ENCODE data around the gene CNTN6.

The CNTN6 gene

DNA sequence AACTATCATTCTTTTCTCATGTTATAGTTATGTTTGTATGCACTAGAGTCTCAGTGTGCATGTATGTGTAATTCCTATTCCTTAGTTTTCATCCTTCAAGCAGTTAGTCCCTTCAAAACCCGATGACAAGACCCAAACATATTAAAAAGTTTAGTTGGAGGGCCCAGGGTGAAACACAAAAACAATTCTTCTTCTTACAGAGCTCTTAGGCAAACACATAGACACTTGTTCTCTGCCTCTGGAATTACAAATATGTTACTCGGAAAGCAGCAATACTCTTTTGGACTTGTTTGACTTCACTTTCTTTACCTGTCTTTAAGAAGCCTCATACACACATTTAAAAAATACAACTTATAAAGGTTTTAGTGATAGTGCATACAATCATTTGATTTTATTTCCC lies 763 bp upstream of the CNTN6 start:
- Histone ChIP-seq H3K79me1 (ENCODE audit: low read depth, low read length) (no peaks in the 10 kb centered on the region), H4K8ac (ENCODE audit: low read depth, low read length) (no peak overlapping the region), H2BK12ac (ENCODE audit: low read length) (no peak overlapping the region), H3K14ac (ENCODE audit: low read length) (no peak overlapping the region), H3K9ac (ENCODE audit: low read depth, low read length, poor library complexity) (no peak overlapping the region), H2BK15ac (ENCODE audit: low read length) (no peak overlapping the region), H2AFZ (ENCODE audit: low read length) (peak overlapping the region; percentile 73), H3K4ac (ENCODE audit: low read length) (no peak overlapping the region), H3K4me2 (ENCODE audit: insufficient read depth, low read length, poor library complexity, severe bottlenecking) (no peak overlapping the region), H4K91ac (ENCODE audit: low read depth, low read length, poor library complexity) (no peak overlapping the region), H3K9me3 (replicated peaks in 1 of 2; ENCODE audit: control insufficient read depth in 2 of 2, insufficient read depth in 1 of 2, low read depth in 1 of 2, low read length in 2 of 2) (no peaks in the 10 kb centered on the region), H3K4me1 (ENCODE audit: control insufficient read depth in 2 of 2, insufficient read depth in 1 of 2, low read depth in 1 of 2, low read length in 2 of 2) (peaks cover 3 to 5% of the 10 kb centered on the region in 2 donors), H3K23ac (ENCODE audit: low read depth, low read length, poor library complexity) (no peak overlapping the region), H2BK5ac (ENCODE audit: low read length) (no peak overlapping the region), H3K4me3 (ENCODE audit: low read length in 2 of 2) (peak overlapping the region in 1 of 2 donors; percentile 28), H3K27ac (replicated peaks; ENCODE audit: low read length) (peak overlapping the region; percentile 93), H2AK5ac (ENCODE audit: low read depth, low read length) (no peak overlapping the region), H3K27me3 (ENCODE audit: control insufficient read depth in 3 of 3, insufficient read depth in 3 of 3, low read depth in 1 of 3, low read length in 3 of 3) (no peaks in the 10 kb centered on the region), H3K18ac (ENCODE audit: low read length) (no peak overlapping the region), H3K36me3 (replicated peaks in 1 of 2; ENCODE audit: control insufficient read depth in 2 of 2, insufficient read depth in 2 of 2, low read length in 2 of 2) (no peaks in the 10 kb centered on the region), H2BK120ac (ENCODE audit: low read depth, low read length) (no peak overlapping the region)
- DNase-seq (ENCODE audit: low spot score): no peak
- no CpG with 5 or more reads among the region's 2 CpGs for WGBS, 2 donors (ENCODE audit: extremely low coverage in 2 of 2, insufficient read length in 2 of 2, insufficient replicate concordance in 1 of 2)

- peaks cover 3 to 5% of the 10 kb centered on the region in 2 donors for H3K4me1 ChIP-seq (ENCODE audit: control insufficient read depth in 2 of 2, insufficient read depth in 1 of 2, low read depth in 1 of 2, low read length in 2 of 2)
- DNase-seq (ENCODE audit: low spot score): no peak
- H3K27ac ChIP-seq (replicated peaks; ENCODE audit: low read length): peak overlapping the region; percentile 93
- H3K4me3 ChIP-seq (ENCODE audit: low read length in 2 of 2): peak overlapping the region; percentile 28 to 58
- H3K36me3 ChIP-seq (replicated peaks in 1 of 2; ENCODE audit: control insufficient read depth in 2 of 2, insufficient read depth in 2 of 2, low read length in 2 of 2): no peaks in the 10 kb centered on the region
- H3K23ac ChIP-seq (ENCODE audit: low read depth, low read length, poor library complexity): no peak overlapping the region
- H2AFZ ChIP-seq (ENCODE audit: low read length): peak overlapping the region; percentile 73
- H2BK12ac ChIP-seq (ENCODE audit: low read length): no peak overlapping the region
- H2BK5ac ChIP-seq (ENCODE audit: low read length): no peak overlapping the region
- no peak overlapping the region for H2BK120ac ChIP-seq (ENCODE audit: low read depth, low read length)
- H3K9ac ChIP-seq (ENCODE audit: low read depth, low read length, poor library complexity): no peak overlapping the region
- no CpG with 5 or more reads among the region's 6 CpGs for WGBS, 2 donors (ENCODE audit: extremely low coverage in 2 of 2, insufficient read length in 2 of 2, insufficient replicate concordance in 1 of 2)
- no peaks in the 10 kb centered on the region for H3K27me3 ChIP-seq (ENCODE audit: control insufficient read depth in 3 of 3, insufficient read depth in 3 of 3, low read depth in 1 of 3, low read length in 3 of 3)
- no peak overlapping the region for H2BK15ac ChIP-seq (ENCODE audit: low read length)
- H3K4me2 ChIP-seq (ENCODE audit: insufficient read depth, low read length, poor library complexity, severe bottlenecking): peak overlapping the region; percentile 42
- H3K14ac ChIP-seq (ENCODE audit: low read length): no peak overlapping the region
- no peaks in the 10 kb centered on the region for H3K9me3 ChIP-seq (replicated peaks in 1 of 2; ENCODE audit: control insufficient read depth in 2 of 2, insufficient read depth in 1 of 2, low read depth in 1 of 2, low read length in 2 of 2)
- H3K4ac ChIP-seq (ENCODE audit: low read length): no peak overlapping the region
- no peak overlapping the region for H2AK5ac ChIP-seq (ENCODE audit: low read depth, low read length)
- H3K18ac ChIP-seq (ENCODE audit: low read length): no peak overlapping the region
- H4K91ac ChIP-seq (ENCODE audit: low read depth, low read length, poor library complexity): no peak overlapping the region
- H3K79me1 ChIP-seq (ENCODE audit: low read depth, low read length): no peaks in the 10 kb centered on the region
- H4K8ac ChIP-seq (ENCODE audit: low read depth, low read length): no peak overlapping the region
Observed at GRCh38 chr3:1093217-1093616, 393 bp downstream of the CNTN6 start.

GRCh38 chr3:1103525-1103924 lies 10.7 kb downstream of the CNTN6 start:
- H3K4me2 ChIP-seq (ENCODE audit: insufficient read depth, low read length, poor library complexity, severe bottlenecking): no peak overlapping the region
- H2BK12ac ChIP-seq (ENCODE audit: low read length): no peak overlapping the region
- H4K8ac ChIP-seq (ENCODE audit: low read depth, low read length): no peak overlapping the region
- H3K14ac ChIP-seq (ENCODE audit: low read length): no peak overlapping the region
- no peak overlapping the region for H2BK120ac ChIP-seq (ENCODE audit: low read depth, low read length)
- DNase-seq (ENCODE audit: low spot score): no peak
- no peak overlapping the region for H3K18ac ChIP-seq (ENCODE audit: low read length)
- no CpG with 5 or more reads among the region's 6 CpGs for WGBS, 2 donors (ENCODE audit: extremely low coverage in 2 of 2, insufficient read length in 2 of 2, insufficient replicate concordance in 1 of 2)
- H3K4me1 ChIP-seq (ENCODE audit: control insufficient read depth in 2 of 2, insufficient read depth in 1 of 2, low read depth in 1 of 2, low read length in 2 of 2): no peaks in the 10 kb centered on the region
- no peak overlapping the region for H2AK5ac ChIP-seq (ENCODE audit: low read depth, low read length)
- H3K4ac ChIP-seq (ENCODE audit: low read length): no peak overlapping the region
- H2BK15ac ChIP-seq (ENCODE audit: low read length): no peak overlapping the region
- H3K27ac ChIP-seq (replicated peaks; ENCODE audit: low read length): no peak overlapping the region
- H2AFZ ChIP-seq (ENCODE audit: low read length): no peak overlapping the region
- no peak overlapping the region for H4K91ac ChIP-seq (ENCODE audit: low read depth, low read length, poor library complexity)
- H3K9ac ChIP-seq (ENCODE audit: low read depth, low read length, poor library complexity): no peak overlapping the region
- no peaks in the 10 kb centered on the region for H3K79me1 ChIP-seq (ENCODE audit: low read depth, low read length)
- no peaks in the 10 kb centered on the region for H3K9me3 ChIP-seq (replicated peaks in 1 of 2; ENCODE audit: control insufficient read depth in 2 of 2, insufficient read depth in 1 of 2, low read depth in 1 of 2, low read length in 2 of 2)
- no peaks in the 10 kb centered on the region for H3K27me3 ChIP-seq (ENCODE audit: control insufficient read depth in 3 of 3, insufficient read depth in 3 of 3, low read depth in 1 of 3, low read length in 3 of 3)
- no peak overlapping the region for H3K23ac ChIP-seq (ENCODE audit: low read depth, low read length, poor library complexity)
- no peak overlapping the region for H3K4me3 ChIP-seq (ENCODE audit: low read length in 2 of 2)
- H3K36me3 ChIP-seq (replicated peaks in 1 of 2; ENCODE audit: control insufficient read depth in 2 of 2, insufficient read depth in 2 of 2, low read length in 2 of 2): no peaks in the 10 kb centered on the region
- H2BK5ac ChIP-seq (ENCODE audit: low read length): no peak overlapping the region

- Histone ChIP-seq H3K9me3 (replicated peaks in 1 of 2; ENCODE audit: control insufficient read depth in 2 of 2, insufficient read depth in 1 of 2, low read depth in 1 of 2, low read length in 2 of 2) (no peaks in the 10 kb centered on the region), H3K27ac (replicated peaks; ENCODE audit: low read length) (no peak overlapping the region), H3K4ac (ENCODE audit: low read length) (no peak overlapping the region), H2BK120ac (ENCODE audit: low read depth, low read length) (no peak overlapping the region), H4K91ac (ENCODE audit: low read depth, low read length, poor library complexity) (no peak overlapping the region), H3K23ac (ENCODE audit: low read depth, low read length, poor library complexity) (no peak overlapping the region), H3K36me3 (replicated peaks in 1 of 2; ENCODE audit: control insufficient read depth in 2 of 2, insufficient read depth in 2 of 2, low read length in 2 of 2) (no peaks in the 10 kb centered on the region), H2BK5ac (ENCODE audit: low read length) (no peak overlapping the region), H4K8ac (ENCODE audit: low read depth, low read length) (no peak overlapping the region), H3K18ac (ENCODE audit: low read length) (no peak overlapping the region), H3K14ac (ENCODE audit: low read length) (no peak overlapping the region), H2BK15ac (ENCODE audit: low read length) (no peak overlapping the region), H3K79me1 (ENCODE audit: low read depth, low read length) (no peaks in the 10 kb centered on the region), H3K27me3 (ENCODE audit: control insufficient read depth in 3 of 3, insufficient read depth in 3 of 3, low read depth in 1 of 3, low read length in 3 of 3) (no peaks in the 10 kb centered on the region), H3K4me3 (ENCODE audit: low read length in 2 of 2) (no peak overlapping the region), H2AFZ (ENCODE audit: low read length) (no peak overlapping the region), H2BK12ac (ENCODE audit: low read length) (no peak overlapping the region), H3K4me1 (ENCODE audit: control insufficient read depth in 2 of 2, insufficient read depth in 1 of 2, low read depth in 1 of 2, low read length in 2 of 2) (no peaks in the 10 kb centered on the region), H3K9ac (ENCODE audit: low read depth, low read length, poor library complexity) (no peak overlapping the region), H2AK5ac (ENCODE audit: low read depth, low read length) (no peak overlapping the region), H3K4me2 (ENCODE audit: insufficient read depth, low read length, poor library complexity, severe bottlenecking) (no peak overlapping the region)
- WGBS, 2 donors (ENCODE audit: extremely low coverage in 2 of 2, insufficient read length in 2 of 2, insufficient replicate concordance in 1 of 2): no CpG with 5 or more reads among the region's 8 CpGs
- DNase-seq (ENCODE audit: low spot score): no peak
Observed at GRCh38 chr3:1117843-1118473, 25.1 kb downstream of the CNTN6 start.
